Uterus (tissue), 2 donors: ENCODE data around the gene XYLT1.

Source experiments
- POLR2A ChIP-seq, 2 donors: fragments of 450-650 bp; IDR thresholded peaks; one replicate each; pipeline ENCODE4 v1.6.1; 2016; ENCODE audit warnings: antibody characterized with exemption in 2 of 2, mild to moderate bottlenecking in 1 of 2, moderate library complexity in 1 of 2
- TF ChIP-seq, protein P1 (sequence below), 4 experiments: fragments of 200-600 bp in 2 of 4; fragments of 450-650 bp in 2 of 4; sonication (generic) in 2 of 4; IDR thresholded peaks; one replicate each; pipeline ENCODE4 v1.5.1; 2016 to 2019; ENCODE audit warnings: antibody characterized with exemption in 4 of 4, mild to moderate bottlenecking in 2 of 4, moderate library complexity in 1 of 4

GRCh38 chr16:17330044-17330443, 140.7 kb downstream of the XYLT1 start:
- TF ChIP-seq, protein P1, sequence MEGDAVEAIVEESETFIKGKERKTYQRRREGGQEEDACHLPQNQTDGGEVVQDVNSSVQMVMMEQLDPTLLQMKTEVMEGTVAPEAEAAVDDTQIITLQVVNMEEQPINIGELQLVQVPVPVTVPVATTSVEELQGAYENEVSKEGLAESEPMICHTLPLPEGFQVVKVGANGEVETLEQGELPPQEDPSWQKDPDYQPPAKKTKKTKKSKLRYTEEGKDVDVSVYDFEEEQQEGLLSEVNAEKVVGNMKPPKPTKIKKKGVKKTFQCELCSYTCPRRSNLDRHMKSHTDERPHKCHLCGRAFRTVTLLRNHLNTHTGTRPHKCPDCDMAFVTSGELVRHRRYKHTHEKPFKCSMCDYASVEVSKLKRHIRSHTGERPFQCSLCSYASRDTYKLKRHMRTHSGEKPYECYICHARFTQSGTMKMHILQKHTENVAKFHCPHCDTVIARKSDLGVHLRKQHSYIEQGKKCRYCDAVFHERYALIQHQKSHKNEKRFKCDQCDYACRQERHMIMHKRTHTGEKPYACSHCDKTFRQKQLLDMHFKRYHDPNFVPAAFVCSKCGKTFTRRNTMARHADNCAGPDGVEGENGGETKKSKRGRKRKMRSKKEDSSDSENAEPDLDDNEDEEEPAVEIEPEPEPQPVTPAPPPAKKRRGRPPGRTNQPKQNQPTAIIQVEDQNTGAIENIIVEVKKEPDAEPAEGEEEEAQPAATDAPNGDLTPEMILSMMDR (IDR thresholded peaks at IDR 0.05) = no peak
- no peak for TF ChIP-seq POLR2A (IDR thresholded peaks at IDR 0.05)
